HepG2 (cell line): ENCODE data around the gene DPY19L1. TPM values are rescaled to one million over a fixed set of nuclear protein-coding genes. Genes with fewer than 3 reads are reported as not detected.

Experiments
- CTCF ChIP-seq: sonication (generic); formaldehyde crosslinking; IDR thresholded peaks from 2 replicates; pipeline ENCODE4 v1.5.0; 2020; ENCODE audit warnings: mild to moderate bottlenecking, missing genetic modification reagents, moderate library complexity
- ELF3 ChIP-seq: IDR thresholded peaks from 2 replicates; pipeline ENCODE4 v1.6.1; 2016; ENCODE audit warnings: missing genetic modification reagents, missing compliant biosample characterization
- IKZF5 ChIP-seq: IDR thresholded peaks from 2 replicates; pipeline ENCODE4 v1.6.1; 2018; ENCODE audit warnings: missing genetic modification reagents, mild to moderate bottlenecking, missing compliant biosample characterization
- SPEN ChIP-seq: sonication (generic); formaldehyde crosslinking; IDR thresholded peaks from 2 replicates; pipeline ENCODE4 v1.5.1; 2020; ENCODE audit warnings: low read depth, mild to moderate bottlenecking, missing genetic modification reagents
- ZBTB46 ChIP-seq: sonication (generic); formaldehyde crosslinking; IDR thresholded peaks from 2 replicates; pipeline ENCODE4 v1.4.0; 2020; ENCODE audit warnings: mild to moderate bottlenecking, missing genetic modification reagents, borderline replicate concordance
- ZIK1 ChIP-seq: sonication (generic); formaldehyde crosslinking; IDR thresholded peaks from 2 replicates; pipeline ENCODE4 v1.5.0; 2020; ENCODE audit warnings: mild to moderate bottlenecking, low read depth, missing genetic modification reagents, borderline replicate concordance
- ZNF432 ChIP-seq: sonication (generic); formaldehyde crosslinking; IDR thresholded peaks from 2 replicates; pipeline ENCODE4 v1.5.0; 2020; ENCODE audit warnings: missing genetic modification reagents, mild to moderate bottlenecking, borderline replicate concordance
- ZNF777 ChIP-seq: sonication (generic); formaldehyde crosslinking; IDR thresholded peaks from 2 replicates; pipeline ENCODE4 v1.4.0; 2020; ENCODE audit warnings: missing genetic modification reagents
- polyA plus RNA-seq, 8 experiments: library from polyadenylated mRNA; depleted of rRNA in 3 of 8; stranded (reverse) in 7 of 8; unstranded in 1 of 8; fragments of >200 nt; fragmentation: Illumina TruSeq in 4 of 8; extraction: Trizol in 4 of 8; gene quantifications; 2 replicates each; pipeline versions ENCODE4 v1.2.1 to v1.2.3, GENCODE V29; 2011 to 2016; ENCODE audit warnings: low read depth in 4 of 8, missing spikeins in 1 of 8, mixed read lengths in 1 of 8; ENCODE audit not compliant: insufficient read depth in 1 of 8
- total RNA-seq, 5 experiments: library from RNA; depleted of rRNA; stranded (reverse); fragments of >200 nt; fragmentation: Illumina TruSeq; extraction: Trizol; gene quantifications; 2 replicates each; pipeline ENCODE4 v1.2.3, GENCODE V29; 2016; ENCODE audit warnings: low read depth in 1 of 5

Gene DPY19L1
- total and polyA plus RNA-seq, 2 of the 13 experiments (the other 11 are each of a cell fraction or from before 2014, with no cell fraction given), result 18.9 to 32.6 TPM

- TF ChIP-seq CTCF (CRISPR knock-in tag), result no peak
- no peak for TF ChIP-seq ELF3
- TF ChIP-seq SPEN (CRISPR knock-in tag), result no peak
- TF ChIP-seq IKZF5 (CRISPR knock-in tag), result no peak
- no peak for TF ChIP-seq ZIK1 (CRISPR knock-in tag)
- no peak for TF ChIP-seq ZNF432 (CRISPR knock-in tag)
- no peak for TF ChIP-seq ZBTB46 (CRISPR knock-in tag)
- TF ChIP-seq ZNF777 (CRISPR knock-in tag), result no peak
Measured at GRCh38 chr7:34902182-34902581, 135.1 kb downstream of the DPY19L1 start (continued).
